ENCODE measurements around the gene MAN1C1.

The MAN1C1 gene

DNA sequence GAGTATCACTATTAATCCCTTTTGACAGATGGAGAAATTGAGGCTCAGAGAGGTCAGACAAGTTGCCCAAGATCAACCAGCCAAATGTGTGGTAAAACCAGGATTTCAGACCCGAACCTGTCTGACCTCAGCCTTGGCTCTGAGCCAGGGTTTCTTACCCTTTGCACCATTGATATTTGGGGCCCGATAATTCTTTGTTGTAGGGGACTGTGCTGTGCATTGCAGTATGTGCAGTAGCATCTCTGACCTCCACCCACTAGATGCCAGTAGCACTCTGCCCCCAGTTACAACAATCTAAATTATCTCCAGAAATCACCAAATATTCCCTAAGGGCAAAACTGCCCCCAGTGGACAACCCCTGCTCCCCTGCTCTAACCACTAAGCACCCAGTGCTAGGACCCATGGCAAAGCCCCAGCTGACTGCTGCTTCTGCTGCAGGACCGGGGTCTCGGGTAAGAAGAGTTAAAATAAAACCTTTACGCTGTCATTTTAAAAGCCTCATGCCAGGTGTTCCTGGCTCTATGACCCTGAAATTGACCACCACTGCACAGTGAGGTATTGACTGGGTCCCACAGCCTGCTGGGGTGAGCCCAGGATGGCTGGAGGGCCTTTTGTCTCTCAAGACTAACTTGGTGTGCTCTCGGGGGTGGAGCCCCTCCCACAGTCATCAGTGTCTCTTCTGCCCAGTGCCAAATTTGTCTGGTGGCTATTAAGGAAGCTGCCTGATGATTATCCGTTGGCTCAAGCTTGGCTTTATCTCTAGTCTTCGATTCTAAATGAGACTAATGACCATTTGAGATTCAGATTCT, 5.6 kb upstream of the MAN1C1 start:
- no peaks in the 10 kb centered on the region for H3K9me3 ChIP-seq (ENCODE audit: insufficient read depth, low read length)
- TF ChIP-seq, protein P1, sequence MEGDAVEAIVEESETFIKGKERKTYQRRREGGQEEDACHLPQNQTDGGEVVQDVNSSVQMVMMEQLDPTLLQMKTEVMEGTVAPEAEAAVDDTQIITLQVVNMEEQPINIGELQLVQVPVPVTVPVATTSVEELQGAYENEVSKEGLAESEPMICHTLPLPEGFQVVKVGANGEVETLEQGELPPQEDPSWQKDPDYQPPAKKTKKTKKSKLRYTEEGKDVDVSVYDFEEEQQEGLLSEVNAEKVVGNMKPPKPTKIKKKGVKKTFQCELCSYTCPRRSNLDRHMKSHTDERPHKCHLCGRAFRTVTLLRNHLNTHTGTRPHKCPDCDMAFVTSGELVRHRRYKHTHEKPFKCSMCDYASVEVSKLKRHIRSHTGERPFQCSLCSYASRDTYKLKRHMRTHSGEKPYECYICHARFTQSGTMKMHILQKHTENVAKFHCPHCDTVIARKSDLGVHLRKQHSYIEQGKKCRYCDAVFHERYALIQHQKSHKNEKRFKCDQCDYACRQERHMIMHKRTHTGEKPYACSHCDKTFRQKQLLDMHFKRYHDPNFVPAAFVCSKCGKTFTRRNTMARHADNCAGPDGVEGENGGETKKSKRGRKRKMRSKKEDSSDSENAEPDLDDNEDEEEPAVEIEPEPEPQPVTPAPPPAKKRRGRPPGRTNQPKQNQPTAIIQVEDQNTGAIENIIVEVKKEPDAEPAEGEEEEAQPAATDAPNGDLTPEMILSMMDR (IDR thresholded peaks at IDR 0.05; ENCODE audit: insufficient read depth, low read length, poor library complexity, severe bottlenecking) = no peak
- no peak for TF ChIP-seq EZH2phosphoT487 (conservative IDR thresholded peaks at IDR 0.05; ENCODE audit: low read length)
- H3K4me2 ChIP-seq (ENCODE audit: low read depth, low read length, poor library complexity, severe bottlenecking) = no peak overlapping the region

DNA sequence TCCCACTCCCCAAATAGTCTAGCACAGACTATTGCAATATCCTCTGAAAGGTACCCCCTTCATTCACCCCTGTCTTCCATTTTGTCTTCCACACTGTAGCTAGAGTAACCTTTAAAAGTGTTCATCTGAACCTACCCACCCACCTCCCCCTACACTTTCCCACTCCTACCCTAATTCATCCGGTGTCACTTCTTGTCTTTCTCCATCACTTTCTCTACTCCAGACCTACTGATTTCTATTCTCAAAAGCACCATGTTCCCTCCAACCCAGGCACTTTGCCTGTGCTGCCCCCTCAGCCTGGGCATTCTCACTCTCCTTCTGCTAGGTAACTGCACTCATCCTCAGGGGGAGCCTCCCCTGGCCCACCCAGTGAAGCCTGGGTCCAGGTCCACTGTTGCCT, 4.7 kb upstream of the MAN1C1 start:
- Histone ChIP-seq H3F3A (ENCODE audit: insufficient read depth) (peaks cover 7% of the 10 kb centered on the region; the same call in 1 of the 2 replicates), H3K27me3 (ENCODE audit: low read length) (no peaks in the 10 kb centered on the region), H3K4me2 (ENCODE audit: low read depth, low read length, poor library complexity, severe bottlenecking) (no peak overlapping the region), H3K9me2 (replicated peaks; ENCODE audit: insufficient read depth, low read length) (no peaks in the 10 kb centered on the region), H3K9ac (ENCODE audit: low read length) (no peak overlapping the region), H3K36me3 (ENCODE audit: low read length) (no peaks in the 10 kb centered on the region), H3K27ac (ENCODE audit: low read depth, low read length) (no peak overlapping the region), H3K79me2 (ENCODE audit: insufficient read depth, low read length) (no peaks in the 10 kb centered on the region), H3K9me3 (ENCODE audit: insufficient read depth, low read length) (no peaks in the 10 kb centered on the region), H3K4me3 (ENCODE audit: insufficient read depth, low read length, poor library complexity, severe bottlenecking) (no peak overlapping the region), H4K20me1 (ENCODE audit: low read depth, low read length) (no peaks in the 10 kb centered on the region), H2AFZ (ENCODE audit: low read depth, low read length, severe bottlenecking) (no peak overlapping the region)
- TF ChIP-seq EZH2phosphoT487 (conservative IDR thresholded peaks at IDR 0.05; ENCODE audit: low read length) = no peak
- TF ChIP-seq, protein P1 (IDR thresholded peaks at IDR 0.05; ENCODE audit: insufficient read depth, low read length, poor library complexity, severe bottlenecking) = no peak

More for the DNA sequence above, 5.6 kb upstream of the MAN1C1 start:
- Histone ChIP-seq H3F3A (ENCODE audit: insufficient read depth) (peaks cover 7% of the 10 kb centered on the region; the same call in 1 of the 2 replicates), H4K20me1 (ENCODE audit: low read depth, low read length) (no peaks in the 10 kb centered on the region), H3K9ac (ENCODE audit: low read length) (no peak overlapping the region), H3K36me3 (ENCODE audit: low read length) (no peaks in the 10 kb centered on the region), H2AFZ (ENCODE audit: low read depth, low read length, severe bottlenecking) (no peak overlapping the region), H3K9me2 (replicated peaks; ENCODE audit: insufficient read depth, low read length) (no peaks in the 10 kb centered on the region), H3K27ac (ENCODE audit: low read depth, low read length) (no peak overlapping the region), H3K79me2 (ENCODE audit: insufficient read depth, low read length) (no peaks in the 10 kb centered on the region), H3K4me3 (ENCODE audit: insufficient read depth, low read length, poor library complexity, severe bottlenecking) (no peak overlapping the region), H3K27me3 (ENCODE audit: low read length) (no peaks in the 10 kb centered on the region)

DNA sequence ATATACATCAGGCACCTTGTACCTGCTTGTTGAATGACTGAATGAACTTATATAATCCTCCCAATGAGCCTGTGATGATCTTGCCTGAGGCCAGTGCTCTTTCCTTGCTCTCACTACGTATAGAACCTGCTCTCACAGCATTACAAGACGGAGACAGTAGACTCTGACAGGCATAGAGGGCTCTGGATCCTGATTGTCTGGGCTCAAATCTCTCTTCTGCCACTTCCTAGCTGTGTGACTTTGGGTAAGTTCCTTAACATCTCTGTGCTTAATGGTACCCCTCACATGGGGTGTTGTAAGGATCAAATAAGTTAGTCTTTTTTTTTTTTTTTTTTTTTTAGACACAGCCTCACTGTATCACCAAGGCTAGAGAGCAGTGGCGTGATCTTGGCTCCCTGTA, 4.2 kb upstream of the MAN1C1 start:
- Histone ChIP-seq H3K36me3 (ENCODE audit: low read length) (no peaks in the 10 kb centered on the region), H3K9me2 (replicated peaks; ENCODE audit: insufficient read depth, low read length) (no peaks in the 10 kb centered on the region), H2AFZ (ENCODE audit: low read depth, low read length, severe bottlenecking) (no peak overlapping the region), H4K20me1 (ENCODE audit: low read depth, low read length) (no peaks in the 10 kb centered on the region), H3K9ac (ENCODE audit: low read length) (no peak overlapping the region), H3K4me2 (ENCODE audit: low read depth, low read length, poor library complexity, severe bottlenecking) (no peak overlapping the region), H3K27ac (ENCODE audit: low read depth, low read length) (no peak overlapping the region), H3K27me3 (ENCODE audit: low read length) (no peaks in the 10 kb centered on the region), H3K4me3 (ENCODE audit: insufficient read depth, low read length, poor library complexity, severe bottlenecking) (no peak overlapping the region), H3K79me2 (ENCODE audit: insufficient read depth, low read length) (no peaks in the 10 kb centered on the region), H3F3A (ENCODE audit: insufficient read depth) (peaks cover 7% of the 10 kb centered on the region; the same call in 1 of the 2 replicates), H3K9me3 (ENCODE audit: insufficient read depth, low read length) (no peaks in the 10 kb centered on the region)
- TF ChIP-seq EZH2phosphoT487 (conservative IDR thresholded peaks at IDR 0.05; ENCODE audit: low read length) = no peak
- TF ChIP-seq, protein P1 (IDR thresholded peaks at IDR 0.05; ENCODE audit: insufficient read depth, low read length, poor library complexity, severe bottlenecking) = no peak
